Heart right ventricle (tissue), 16 donors: Measurements from ENCODE around the gene SLC66A1. TPM values are rescaled to one million over a fixed set of nuclear protein-coding genes. Genes with fewer than 3 reads are reported as not detected.
A peak's percentile ranks its signal among the peaks of the same experiment; 100 is the strongest.

Experiments
- ATAC-seq, 8 donors: fragments of 200-7000 bp; cut with Tn5 transposase; one replicate each; pipeline ENCODE4 v1.9.1; 2020; ENCODE audit warnings: mild to moderate bottlenecking in 8 of 8, moderate library complexity in 8 of 8, moderate number of reproducible peaks in 1 of 8
- DNase-seq, 2 donors: peaks; one replicate each; pipeline ENCODE4 v3.0.0-alpha.2; 2020
- H3K27ac ChIP-seq, 10 donors: fragments of 200-600 bp; sonication (generic) in 2 of 10; one replicate each; pipeline versions ENCODE4 v1.5.0 to v1.8.0; 2020 to 2022; ENCODE audit warnings: mild to moderate bottlenecking in 3 of 10
- H3K27me3 ChIP-seq, 7 donors: fragments of 200-600 bp; one replicate each; pipeline ENCODE4 v1.8.0; 2021 to 2022; ENCODE audit warnings: mild to moderate bottlenecking in 2 of 7
- H3K36me3 ChIP-seq, 9 donors: fragments of 200-600 bp; sonication (generic) in 1 of 9; one replicate each; pipeline versions ENCODE4 v1.5.0 to v1.8.0; 2020 to 2022; ENCODE audit warnings: mild to moderate bottlenecking in 2 of 9
- H3K4me1 ChIP-seq, 9 donors: fragments of 200-600 bp; sonication (generic) in 1 of 9; one replicate each; pipeline versions ENCODE4 v1.5.0 to v1.8.0; 2020 to 2022; ENCODE audit warnings: mild to moderate bottlenecking in 4 of 9
- H3K4me3 ChIP-seq, 10 donors: fragments of 200-600 bp; sonication (generic) in 2 of 10; one replicate each; pipeline versions ENCODE4 v1.5.0 to v1.8.0; 2020 to 2022; ENCODE audit warnings: mild to moderate bottlenecking in 7 of 10, moderate library complexity in 2 of 10
- H3K9me3 ChIP-seq, 11 donors: fragments of 200-600 bp in 10 of 11; sonication (generic) in 2 of 11; one replicate each; pipeline versions ENCODE4 v1.5.0 to v1.8.0; 2013 to 2022; ENCODE audit warnings: mild to moderate bottlenecking in 2 of 11, control low read depth in 1 of 11, moderate library complexity in 1 of 11
- CTCF ChIP-seq, 9 donors: fragments of 200-600 bp; sonication (generic) in 2 of 9; IDR thresholded peaks; one replicate each; pipeline versions ENCODE4 v1.5.0 to v1.8.0; 2021 to 2022; ENCODE audit warnings: antibody characterized with exemption in 9 of 9, mild to moderate bottlenecking in 5 of 9, moderate library complexity in 1 of 9
- WGBS, 2 donors: extraction: QIAGEN DNeasy Blood & Tissue Kit; methylation state at CpG; one replicate each; pipeline ENCODE4 v1.1.7; 2013; ENCODE audit warnings: inconsistent platforms in 1 of 2; 5-methylcytosine and 5-hydroxymethylcytosine counted together
- intact Hi-C, 10 donors: fragments of 100-400 bp; cut with DNase I; formaldehyde crosslinking; loops; one replicate each; pipeline versions ENCODE4 v1.11.1 to v1.14.2; 2022
- polyA plus RNA-seq, 2 donors: library from polyadenylated mRNA; stranded (reverse); fragments of 200-250 nt; gene quantifications; one replicate each; pipeline ENCODE4 v1.2.3, GENCODE V29; 2013
- total RNA-seq, 10 donors: library from RNA; stranded (reverse); fragmentation: NEBNext Ultra II Directional in 3 of 10; extraction: Animal tissue kit (Norgen Biotek cat#: 25700) in 3 of 10; gene quantifications; one replicate each; pipeline versions ENCODE4 v1.2.1 to v1.2.4, GENCODE V29; 2021 to 2023
- donor health status: Arrhythmogenic right ventricular cardiomyopathy.
- donor health status: ischemic (EF 13 %, LVEDD 7.1; RV severe dilation, severe dysfunction).
- donor health status: healthy with polysubstance abuse.
- donor health status: DM: no; HTN: yes; CAD: no.
- donor health status: DM: no; HTN: no; CAD: no.
- donor health status: ischemic (EF 25% LVEDD 6.9; RV normal size, moderate dysfunction).
- donor health status: ischemic (EF 25% LVEDD 5.7; RV mildly dilated, moderate dysfunction).
- donor health status: healthy.
- donor health status: DM: yes; HTN: yes; CAD: no.
- donor health status: Ischemic cardiomyopathy.
- donor health status: ischemic (EF 35%, LVEDD 5.7; RV mildly dilated, moderate dysfunction).
- donor health status: nonischemic (EF 11% LVEDD 7.7; RV severe dilation, severe dysfunction).
- donor health status: DM: yes; HTN: yes; CAD: no.
- donor health status: PGD.
- donor health status: ischemic (EF 29% LVEDD 5.4; RV normal size, mild dysfunction).
- donor health status: nonischemic (EF 23%, LVEDD 6.1; RV moderate dilation, normal function).

The SLC66A1 gene
- total and polyA plus RNA-seq, 12 donors = 4.2 to 18.0 (median 7.1) TPM

- Histone ChIP-seq H3K4me1 (peaks cover 0 to 22% (median 0%) of the 10 kb centered on the region in 9 donors), H3K9me3 (no peaks in the 10 kb centered on the region), H3K27ac (no peak overlapping the region), H3K27me3 (no peaks in the 10 kb centered on the region), H3K36me3 (peaks cover 2 to 94% (median 29%) of the 10 kb centered on the region in 9 donors), H3K4me3 (no peak overlapping the region)
- ATAC-seq = no peak
- no peak for TF ChIP-seq CTCF (IDR thresholded peaks at IDR 0.05)
- no peak for DNase-seq
- intact Hi-C loops = no loop called here
- whole genome bisulfite sequencing, 2 donors = 98 to 99% methylated on average over 5 of the region's 5 CpGs
Observed at GRCh38 chr1:19350566-19350965, 38.4 kb downstream of the SLC66A1 start.

DNA sequence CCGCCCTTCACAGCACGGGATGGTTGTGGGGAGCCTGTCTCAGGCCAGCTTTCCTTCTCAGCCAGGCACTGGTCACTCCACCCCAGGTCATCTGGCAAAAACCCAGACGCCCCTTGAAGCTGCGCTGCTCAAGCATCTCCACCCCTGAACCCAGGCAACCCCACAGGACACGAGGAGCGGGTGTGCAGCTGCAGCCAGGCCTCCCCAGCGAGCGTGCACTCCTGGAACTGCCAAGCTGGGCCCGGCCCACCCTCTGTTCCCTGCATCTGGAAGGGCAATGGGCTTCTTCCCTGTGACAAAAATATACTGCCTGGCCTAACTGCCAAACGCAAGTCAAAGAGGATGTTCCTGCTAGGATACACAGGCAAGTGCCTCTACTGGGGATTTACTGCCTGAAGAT, 39.7 kb downstream of the SLC66A1 start:
- H3K27me3 ChIP-seq = no peaks in the 10 kb centered on the region
- intact Hi-C loops = no loop called here
- WGBS, 2 donors = 76 to 85% methylated on average over 10 of the region's 10 CpGs
- H3K4me3 ChIP-seq = no peak overlapping the region
- H3K9me3 ChIP-seq = no peaks in the 10 kb centered on the region
- TF ChIP-seq CTCF (IDR thresholded peaks at IDR 0.05) = no peak
- H3K4me1 ChIP-seq = peaks cover 0 to 19% (median 0%) of the 10 kb centered on the region in 9 donors
- ATAC-seq (peak in 2 of 8 donors; percentile 36 to 38), DNase-seq (no peak)
- no peak overlapping the region for H3K27ac ChIP-seq
- H3K36me3 ChIP-seq = peaks cover 5 to 100% (median 42%) of the 10 kb centered on the region in 9 donors

GRCh38 chr1:19352839-19353238, 40.7 kb downstream of the SLC66A1 start:
- ATAC-seq = no peak

GRCh38 chr1:19353596-19353995, 41.5 kb downstream of the SLC66A1 start:
- H3K36me3 ChIP-seq = peaks cover 5 to 97% (median 48%) of the 10 kb centered on the region in 9 donors
- DNase-seq (no peak), ATAC-seq (peak in 1 of 8 donors; percentile 11)
- no peaks in the 10 kb centered on the region for H3K9me3 ChIP-seq
- intact Hi-C loops = no loop called here
- TF ChIP-seq CTCF (IDR thresholded peaks at IDR 0.05) = no peak
- H3K27ac ChIP-seq = no peak overlapping the region
- 76 to 78% methylated on average over 8 of the region's 8 CpGs for WGBS, 2 donors
- no peaks in the 10 kb centered on the region for H3K27me3 ChIP-seq
- H3K4me3 ChIP-seq = no peak overlapping the region
- H3K4me1 ChIP-seq = peaks cover 0 to 16% (median 0%) of the 10 kb centered on the region in 9 donors

More at GRCh38 chr1:19352839-19353238, 40.7 kb downstream of the SLC66A1 start:
- no peak for DNase-seq
- H3K27ac ChIP-seq = no peak overlapping the region
- no peak overlapping the region for H3K4me3 ChIP-seq
- peaks cover 5 to 100% (median 48%) of the 10 kb centered on the region in 9 donors for H3K36me3 ChIP-seq
- no peak for TF ChIP-seq CTCF (IDR thresholded peaks at IDR 0.05)
- H3K9me3 ChIP-seq = no peaks in the 10 kb centered on the region
- 92 to 96% methylated on average over 14 of the region's 14 CpGs for WGBS, 2 donors
- intact Hi-C loops = no loop called here
- H3K4me1 ChIP-seq = peaks cover 0 to 16% (median 0%) of the 10 kb centered on the region in 9 donors
- no peaks in the 10 kb centered on the region for H3K27me3 ChIP-seq
